ENCODE results near the gene KIF13A. TPM values are rescaled to one million over a fixed set of nuclear protein-coding genes. Genes with fewer than 3 reads are reported as not detected.
A peak's percentile ranks its signal among the peaks of the same experiment; 100 is the strongest.

Gene KIF13A
- total and polyA plus RNA-seq, 4 donors: 4.3 to 28.1 (median 10.6) TPM

DNA sequence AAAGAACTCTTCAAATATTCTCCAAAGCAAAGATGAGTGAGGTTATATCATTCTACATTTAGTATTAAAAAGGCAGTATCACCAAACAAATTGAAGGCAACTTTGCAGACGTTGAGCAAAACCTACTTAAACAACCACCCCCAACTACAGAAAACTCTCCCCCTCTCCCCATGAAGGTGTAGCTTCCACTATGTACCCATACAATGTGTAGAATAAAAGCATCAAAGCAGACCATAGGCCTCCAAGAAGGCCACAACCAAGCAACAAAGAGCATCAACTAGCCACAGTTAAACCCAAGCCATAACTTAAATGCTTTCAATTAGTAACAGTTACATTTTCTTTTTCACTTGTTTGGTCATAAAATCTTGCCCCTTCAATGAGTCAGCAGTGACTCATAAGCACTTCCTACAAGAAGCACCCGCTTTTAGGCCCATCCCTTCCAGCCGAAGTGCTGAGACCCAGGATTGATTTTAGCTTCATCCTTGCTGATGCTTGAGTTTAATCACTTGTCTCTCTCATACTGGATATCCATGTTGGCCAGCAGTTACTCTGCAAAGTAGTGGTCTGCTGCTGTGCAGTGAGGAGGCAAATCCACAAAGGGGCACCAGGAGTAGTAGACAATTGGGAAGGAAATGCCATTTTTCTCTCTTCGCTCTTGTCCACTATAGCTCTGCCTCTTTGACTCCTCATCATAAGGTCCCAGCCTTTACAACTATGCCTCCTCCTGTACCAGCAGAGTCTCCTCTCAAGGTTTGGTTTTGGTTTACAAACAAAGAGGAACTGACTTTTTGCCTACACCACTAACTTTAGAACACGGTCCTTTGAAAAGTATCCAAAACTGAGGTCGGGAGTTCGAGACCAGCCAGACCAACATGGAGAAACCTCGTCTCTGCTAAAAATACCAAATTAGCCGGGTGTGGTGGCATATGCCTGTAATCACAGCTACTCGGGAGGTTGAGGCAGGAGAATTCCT lies 272.3 kb downstream of the KIF13A start:
- no peaks in the 10 kb centered on the region for H3K9me3 ChIP-seq (ENCODE audit: control insufficient read depth in 4 of 4, low read length in 3 of 4)
- no peak overlapping the region for H3K9ac ChIP-seq (ENCODE audit: low read depth in 1 of 2, low read length in 2 of 2)
- no peak for DNase-seq (ENCODE audit: low spot score)
- no peaks in the 10 kb centered on the region for H3K36me3 ChIP-seq (ENCODE audit: control insufficient read depth in 4 of 4, insufficient read depth in 3 of 4, low read depth in 1 of 4, low read length in 3 of 4)
- 76% methylated on average over 10 of the region's 10 CpGs for WGBS
- no peak overlapping the region for H3K27ac ChIP-seq (ENCODE audit: low read depth in 1 of 2, low read length in 2 of 2)
- no peaks in the 10 kb centered on the region for H3K4me1 ChIP-seq (ENCODE audit: control insufficient read depth in 4 of 4, insufficient read depth in 4 of 4, low read length in 3 of 4)
- TF ChIP-seq, protein P1, sequence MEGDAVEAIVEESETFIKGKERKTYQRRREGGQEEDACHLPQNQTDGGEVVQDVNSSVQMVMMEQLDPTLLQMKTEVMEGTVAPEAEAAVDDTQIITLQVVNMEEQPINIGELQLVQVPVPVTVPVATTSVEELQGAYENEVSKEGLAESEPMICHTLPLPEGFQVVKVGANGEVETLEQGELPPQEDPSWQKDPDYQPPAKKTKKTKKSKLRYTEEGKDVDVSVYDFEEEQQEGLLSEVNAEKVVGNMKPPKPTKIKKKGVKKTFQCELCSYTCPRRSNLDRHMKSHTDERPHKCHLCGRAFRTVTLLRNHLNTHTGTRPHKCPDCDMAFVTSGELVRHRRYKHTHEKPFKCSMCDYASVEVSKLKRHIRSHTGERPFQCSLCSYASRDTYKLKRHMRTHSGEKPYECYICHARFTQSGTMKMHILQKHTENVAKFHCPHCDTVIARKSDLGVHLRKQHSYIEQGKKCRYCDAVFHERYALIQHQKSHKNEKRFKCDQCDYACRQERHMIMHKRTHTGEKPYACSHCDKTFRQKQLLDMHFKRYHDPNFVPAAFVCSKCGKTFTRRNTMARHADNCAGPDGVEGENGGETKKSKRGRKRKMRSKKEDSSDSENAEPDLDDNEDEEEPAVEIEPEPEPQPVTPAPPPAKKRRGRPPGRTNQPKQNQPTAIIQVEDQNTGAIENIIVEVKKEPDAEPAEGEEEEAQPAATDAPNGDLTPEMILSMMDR (IDR thresholded peaks at IDR 0.05; ENCODE audit: low read depth, low read length, missing input control): no peak
- TF ChIP-seq JUND (IDR thresholded peaks at IDR 0.05) (peak in 1 of 2 donors; percentile 45), SP1 (IDR thresholded peaks at IDR 0.05) (no peak)
- TF ChIP-seq, protein P2, sequence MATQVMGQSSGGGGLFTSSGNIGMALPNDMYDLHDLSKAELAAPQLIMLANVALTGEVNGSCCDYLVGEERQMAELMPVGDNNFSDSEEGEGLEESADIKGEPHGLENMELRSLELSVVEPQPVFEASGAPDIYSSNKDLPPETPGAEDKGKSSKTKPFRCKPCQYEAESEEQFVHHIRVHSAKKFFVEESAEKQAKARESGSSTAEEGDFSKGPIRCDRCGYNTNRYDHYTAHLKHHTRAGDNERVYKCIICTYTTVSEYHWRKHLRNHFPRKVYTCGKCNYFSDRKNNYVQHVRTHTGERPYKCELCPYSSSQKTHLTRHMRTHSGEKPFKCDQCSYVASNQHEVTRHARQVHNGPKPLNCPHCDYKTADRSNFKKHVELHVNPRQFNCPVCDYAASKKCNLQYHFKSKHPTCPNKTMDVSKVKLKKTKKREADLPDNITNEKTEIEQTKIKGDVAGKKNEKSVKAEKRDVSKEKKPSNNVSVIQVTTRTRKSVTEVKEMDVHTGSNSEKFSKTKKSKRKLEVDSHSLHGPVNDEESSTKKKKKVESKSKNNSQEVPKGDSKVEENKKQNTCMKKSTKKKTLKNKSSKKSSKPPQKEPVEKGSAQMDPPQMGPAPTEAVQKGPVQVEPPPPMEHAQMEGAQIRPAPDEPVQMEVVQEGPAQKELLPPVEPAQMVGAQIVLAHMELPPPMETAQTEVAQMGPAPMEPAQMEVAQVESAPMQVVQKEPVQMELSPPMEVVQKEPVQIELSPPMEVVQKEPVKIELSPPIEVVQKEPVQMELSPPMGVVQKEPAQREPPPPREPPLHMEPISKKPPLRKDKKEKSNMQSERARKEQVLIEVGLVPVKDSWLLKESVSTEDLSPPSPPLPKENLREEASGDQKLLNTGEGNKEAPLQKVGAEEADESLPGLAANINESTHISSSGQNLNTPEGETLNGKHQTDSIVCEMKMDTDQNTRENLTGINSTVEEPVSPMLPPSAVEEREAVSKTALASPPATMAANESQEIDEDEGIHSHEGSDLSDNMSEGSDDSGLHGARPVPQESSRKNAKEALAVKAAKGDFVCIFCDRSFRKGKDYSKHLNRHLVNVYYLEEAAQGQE (IDR thresholded peaks at IDR 0.05): no peak
- no peaks in the 10 kb centered on the region for H3K27me3 ChIP-seq (ENCODE audit: control insufficient read depth in 4 of 4, insufficient read depth in 4 of 4, low read length in 3 of 4)
- H3K4me3 ChIP-seq (ENCODE audit: low read depth in 1 of 3, low read length in 3 of 3): no peak overlapping the region

DNA sequence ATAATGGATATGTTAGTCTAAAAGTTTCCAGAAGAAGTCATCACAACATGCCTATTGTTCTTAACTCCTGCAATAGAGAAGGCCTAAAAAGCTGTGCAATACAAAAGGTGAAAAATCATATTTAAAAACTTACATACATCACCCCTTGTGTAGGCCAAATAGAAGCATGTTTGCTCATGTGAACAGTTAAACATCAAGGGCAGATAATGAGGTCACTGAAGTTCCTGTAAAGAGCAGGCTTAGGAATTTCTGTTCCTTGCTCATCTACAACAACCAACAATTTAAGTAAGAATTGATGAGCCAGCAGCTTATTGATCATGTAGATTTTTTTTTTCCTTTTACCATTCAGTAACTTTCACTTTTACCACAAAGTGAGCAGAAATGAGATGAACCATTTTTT lies 273.3 kb downstream of the KIF13A start:
- H3K9me3 ChIP-seq (ENCODE audit: control insufficient read depth in 4 of 4, low read length in 3 of 4): no peaks in the 10 kb centered on the region
- no peak overlapping the region for H3K4me3 ChIP-seq (ENCODE audit: low read depth in 1 of 3, low read length in 3 of 3)
- no peak overlapping the region for H3K27ac ChIP-seq (ENCODE audit: low read depth in 1 of 2, low read length in 2 of 2)
- H3K27me3 ChIP-seq (ENCODE audit: control insufficient read depth in 4 of 4, insufficient read depth in 4 of 4, low read length in 3 of 4): no peaks in the 10 kb centered on the region
- no peak for DNase-seq (ENCODE audit: low spot score)
- H3K36me3 ChIP-seq (ENCODE audit: control insufficient read depth in 4 of 4, insufficient read depth in 3 of 4, low read depth in 1 of 4, low read length in 3 of 4): no peaks in the 10 kb centered on the region
- H3K4me1 ChIP-seq (ENCODE audit: control insufficient read depth in 4 of 4, insufficient read depth in 4 of 4, low read length in 3 of 4): no peaks in the 10 kb centered on the region
- H3K9ac ChIP-seq (ENCODE audit: low read depth in 1 of 2, low read length in 2 of 2): no peak overlapping the region
- TF ChIP-seq HNF4G (IDR thresholded peaks at IDR 0.05): no peak
- TF ChIP-seq HNF4A (conservative IDR thresholded peaks at IDR 0.05): no peak
- no peak for TF ChIP-seq GABPA (IDR thresholded peaks at IDR 0.05 in 1 of 2, conservative IDR thresholded peaks at IDR 0.05 in 1 of 2)
- TF ChIP-seq, protein P3, sequence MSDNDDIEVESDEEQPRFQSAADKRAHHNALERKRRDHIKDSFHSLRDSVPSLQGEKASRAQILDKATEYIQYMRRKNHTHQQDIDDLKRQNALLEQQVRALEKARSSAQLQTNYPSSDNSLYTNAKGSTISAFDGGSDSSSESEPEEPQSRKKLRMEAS (IDR thresholded peaks at IDR 0.05): no peak
- TF ChIP-seq, protein P1 (IDR thresholded peaks at IDR 0.05; ENCODE audit: low read depth, low read length, missing input control): no peak
- no peak for TF ChIP-seq RAD21 (IDR thresholded peaks at IDR 0.05)
- TF ChIP-seq JUND (IDR thresholded peaks at IDR 0.05): no peak
- TF ChIP-seq EGR1 (IDR thresholded peaks at IDR 0.05; ENCODE audit: low read depth in 2 of 2): no peak
- TF ChIP-seq, protein P4, sequence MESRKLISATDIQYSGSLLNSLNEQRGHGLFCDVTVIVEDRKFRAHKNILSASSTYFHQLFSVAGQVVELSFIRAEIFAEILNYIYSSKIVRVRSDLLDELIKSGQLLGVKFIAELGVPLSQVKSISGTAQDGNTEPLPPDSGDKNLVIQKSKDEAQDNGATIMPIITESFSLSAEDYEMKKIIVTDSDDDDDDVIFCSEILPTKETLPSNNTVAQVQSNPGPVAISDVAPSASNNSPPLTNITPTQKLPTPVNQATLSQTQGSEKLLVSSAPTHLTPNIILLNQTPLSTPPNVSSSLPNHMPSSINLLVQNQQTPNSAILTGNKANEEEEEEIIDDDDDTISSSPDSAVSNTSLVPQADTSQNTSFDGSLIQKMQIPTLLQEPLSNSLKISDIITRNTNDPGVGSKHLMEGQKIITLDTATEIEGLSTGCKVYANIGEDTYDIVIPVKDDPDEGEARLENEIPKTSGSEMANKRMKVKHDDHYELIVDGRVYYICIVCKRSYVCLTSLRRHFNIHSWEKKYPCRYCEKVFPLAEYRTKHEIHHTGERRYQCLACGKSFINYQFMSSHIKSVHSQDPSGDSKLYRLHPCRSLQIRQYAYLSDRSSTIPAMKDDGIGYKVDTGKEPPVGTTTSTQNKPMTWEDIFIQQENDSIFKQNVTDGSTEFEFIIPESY (IDR thresholded peaks at IDR 0.05): no peak
- TF ChIP-seq SP1 (IDR thresholded peaks at IDR 0.05): no peak
- TF ChIP-seq FOXA2 (IDR thresholded peaks at IDR 0.05): no peak
- no peak for TF ChIP-seq TAF1 (conservative IDR thresholded peaks at IDR 0.05)
- TF ChIP-seq FOXA1 (IDR thresholded peaks at IDR 0.05): no peak
- TF ChIP-seq RXRA (IDR thresholded peaks at IDR 0.05): no peak
- TF ChIP-seq YY1 (IDR thresholded peaks at IDR 0.05): no peak
- TF ChIP-seq, protein P2 (IDR thresholded peaks at IDR 0.05): no peak
- TF ChIP-seq NR2F2 (IDR thresholded peaks at IDR 0.05): no peak
